GM19328 (cell line): Measurements from ENCODE around the gene TTC39B.

ENCODE experiments used
- ATAC-seq: cut with Tn5 transposase; IDR thresholded peaks from one replicate; pipeline ENCODE4 v1.9.1; 2021; ENCODE audit warnings: mild to moderate bottlenecking, moderate library complexity; ENCODE audit not compliant: unreplicated experiment

The TTC39B gene

GRCh38 chr9:15305470-15305869 is 1.5 kb downstream of the TTC39B start:
- ATAC-seq, result no peak

- no peak for ATAC-seq
These were observed 2.4 kb downstream of the TTC39B start for GRCh38 chr9:15304632-15305031.

DNA sequence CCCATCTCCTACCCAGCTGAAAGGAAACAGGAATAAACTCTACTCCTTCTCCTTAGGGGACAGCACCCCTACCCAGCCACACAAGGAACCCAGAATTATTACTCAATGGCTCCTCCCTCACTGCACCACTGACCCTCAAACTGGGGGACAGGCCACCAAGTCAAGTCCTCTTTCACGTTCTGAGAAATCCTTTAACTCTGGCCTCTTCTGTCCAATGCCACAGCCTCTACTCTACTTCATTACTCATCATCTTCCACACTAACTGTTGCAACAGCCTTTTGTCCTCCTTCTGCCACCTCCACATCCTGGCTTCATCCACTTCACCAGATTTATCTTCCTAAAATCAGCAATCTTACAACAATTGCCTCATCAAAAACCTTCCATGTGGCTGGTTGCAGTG is 6.8 kb downstream of the TTC39B start:
- ATAC-seq, result no peak

DNA sequence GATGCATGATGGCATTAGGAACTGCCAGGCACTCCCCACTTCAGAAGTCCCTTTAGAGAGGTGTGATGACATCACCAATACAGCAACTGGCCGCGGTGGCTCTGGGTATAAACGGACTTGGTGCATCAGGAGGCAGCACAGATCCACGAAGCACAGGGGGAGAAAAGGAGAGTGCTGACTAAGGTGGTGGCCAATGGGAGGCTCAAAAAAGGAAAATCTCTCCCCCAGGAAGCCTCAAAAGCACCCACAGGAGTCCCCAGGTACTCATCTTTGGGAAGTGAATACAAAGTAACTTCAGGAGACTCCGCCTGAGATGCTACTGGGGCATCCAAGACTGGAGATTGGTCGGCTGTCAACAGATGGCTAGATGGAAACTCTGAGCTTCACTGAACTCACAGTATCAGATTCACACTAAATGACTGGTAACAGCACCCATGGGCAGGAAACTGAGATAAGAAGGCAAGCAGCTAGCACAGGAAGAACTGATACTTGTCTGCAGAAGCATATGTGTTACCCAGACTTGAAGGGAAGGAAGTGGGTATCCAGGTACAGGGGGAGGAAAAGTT is 7.6 kb downstream of the TTC39B start:
- peak; percentile 73 for ATAC-seq

- ATAC-seq, result no peak
These were observed 8.7 kb downstream of the TTC39B start for GRCh38 chr9:15298362-15298761.

DNA sequence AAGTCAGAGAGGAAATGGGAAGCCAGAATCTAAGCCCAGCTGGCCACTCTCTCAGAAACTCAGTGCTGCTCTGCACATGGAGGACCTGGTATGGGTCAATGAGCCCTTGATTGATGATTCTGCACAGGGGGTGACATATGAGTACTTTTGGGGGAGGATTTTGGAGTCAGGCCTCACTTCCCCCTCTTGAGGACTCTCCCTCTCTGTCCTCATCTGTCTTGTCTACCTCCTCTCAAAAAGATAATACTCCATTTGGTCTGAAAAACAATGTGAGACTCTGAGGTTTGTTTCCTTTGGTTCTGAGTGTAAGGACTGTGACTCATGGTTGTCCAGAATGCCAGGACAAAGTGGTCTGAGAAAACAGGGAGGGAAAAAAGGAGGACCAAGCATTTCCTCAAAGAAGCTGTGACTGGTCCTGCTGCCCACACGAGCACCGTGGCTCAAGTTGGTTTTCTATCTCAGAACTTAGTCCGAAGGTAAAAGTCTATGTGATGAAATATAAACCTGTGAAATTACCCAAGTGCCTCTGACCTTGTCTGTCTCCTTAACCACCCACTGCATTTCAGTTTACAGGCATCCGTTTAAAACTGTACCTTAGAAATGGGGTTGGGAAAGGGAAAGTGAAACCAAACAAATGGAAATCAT is 11.1 kb downstream of the TTC39B start:
- ATAC-seq, result no peak

GRCh38 chr9:15294604-15295003 is 12.4 kb downstream of the TTC39B start:
- no peak for ATAC-seq

DNA sequence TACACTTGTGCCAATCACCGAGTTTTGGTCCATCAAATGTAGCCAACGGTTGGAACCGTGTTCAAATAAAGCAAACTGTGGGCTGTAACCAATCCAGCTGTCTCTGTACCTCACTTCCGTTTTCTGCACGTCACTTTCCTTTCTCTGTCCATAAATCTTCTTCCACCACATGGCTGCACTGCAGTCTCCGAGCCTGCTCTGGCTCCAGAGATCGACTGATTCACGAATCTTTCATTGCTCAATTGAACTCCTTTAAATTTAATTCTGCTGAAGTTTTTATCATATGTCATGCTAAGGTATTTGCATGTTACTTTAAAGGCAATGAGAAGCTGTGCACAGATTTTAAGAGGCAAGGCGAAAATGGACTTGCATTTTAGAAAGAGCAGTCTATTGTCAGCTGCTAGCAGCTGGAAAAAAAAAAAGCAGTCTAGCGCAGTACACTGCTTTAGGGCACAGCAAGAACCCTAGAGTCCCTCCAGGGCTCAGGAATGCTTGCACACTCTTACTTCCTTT is 13.2 kb downstream of the TTC39B start:
- no peak for ATAC-seq

DNA sequence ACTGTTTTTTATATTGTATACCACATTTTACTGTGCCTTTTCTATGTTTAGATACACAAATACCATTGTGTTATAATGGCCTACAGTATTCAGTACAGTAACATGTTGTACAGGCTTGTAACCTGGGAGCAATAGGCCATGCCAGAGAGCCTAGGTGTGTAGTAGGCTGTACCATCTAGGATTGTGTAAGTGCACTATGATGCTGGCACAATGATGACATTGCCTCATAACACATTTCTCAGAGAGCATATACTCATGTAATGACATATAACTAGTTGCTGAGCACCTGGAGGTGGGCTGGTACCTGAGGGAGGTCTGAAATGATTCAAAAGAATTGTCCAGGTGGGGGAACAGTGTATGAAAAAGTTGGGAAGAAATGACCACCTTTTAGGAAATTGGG is 13.9 kb downstream of the TTC39B start:
- ATAC-seq, result no peak

GRCh38 chr9:15289603-15290002 is 17.4 kb downstream of the TTC39B start:
- ATAC-seq, result no peak

DNA sequence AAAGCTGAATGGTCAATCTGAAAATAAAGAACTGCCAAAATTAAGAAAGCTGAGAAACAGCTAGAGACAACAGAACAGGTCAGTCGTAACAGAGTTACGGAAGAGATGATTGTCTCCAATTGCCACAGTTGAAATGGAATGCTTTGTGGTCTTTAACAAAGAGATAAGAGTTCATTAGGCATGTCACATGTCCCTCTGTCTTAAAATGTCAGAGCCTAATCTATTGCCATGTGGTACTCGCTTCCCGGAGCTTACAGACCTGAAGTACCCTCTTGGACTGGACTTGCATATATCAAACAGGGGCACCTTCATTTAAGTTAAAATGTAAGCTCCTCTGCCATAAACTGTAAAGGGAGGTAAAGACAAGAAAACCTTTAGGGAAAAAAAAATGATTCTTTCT is 19.7 kb downstream of the TTC39B start:
- ATAC-seq, result no peak

DNA sequence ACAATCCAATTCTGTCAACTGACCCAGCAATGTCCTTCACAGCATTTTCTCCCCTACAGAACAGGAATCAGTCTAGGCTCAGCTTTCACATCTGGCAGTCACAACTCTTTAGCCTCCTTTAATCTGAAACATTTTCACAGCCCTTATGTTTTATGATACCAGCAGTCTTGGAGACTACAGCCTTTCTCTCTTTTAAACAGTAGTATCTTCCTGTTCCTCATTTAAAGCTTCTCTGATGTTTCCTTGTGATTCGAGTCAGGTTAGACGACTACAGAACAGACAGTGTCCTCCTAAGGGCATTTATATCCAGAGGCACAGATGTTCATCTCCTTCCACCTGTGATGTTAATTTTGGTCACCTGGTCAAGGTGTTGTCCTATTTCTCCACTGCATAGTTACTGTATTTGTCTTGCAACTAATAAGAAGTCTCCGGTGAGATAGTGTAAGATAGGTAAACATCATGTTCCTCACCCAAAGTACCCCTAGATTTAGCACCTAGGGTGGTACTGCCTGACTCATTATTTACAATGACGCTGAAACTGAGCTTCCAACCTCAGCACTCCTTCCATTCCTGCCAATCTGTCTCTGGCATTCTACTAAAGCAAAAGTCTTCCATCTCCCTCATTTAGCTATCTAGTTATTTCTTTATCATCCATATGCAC is 20.7 kb downstream of the TTC39B start:
- ATAC-seq, result no peak

- no peak for ATAC-seq
These were observed 24.3 kb downstream of the TTC39B start for GRCh38 chr9:15282567-15283285.

DNA sequence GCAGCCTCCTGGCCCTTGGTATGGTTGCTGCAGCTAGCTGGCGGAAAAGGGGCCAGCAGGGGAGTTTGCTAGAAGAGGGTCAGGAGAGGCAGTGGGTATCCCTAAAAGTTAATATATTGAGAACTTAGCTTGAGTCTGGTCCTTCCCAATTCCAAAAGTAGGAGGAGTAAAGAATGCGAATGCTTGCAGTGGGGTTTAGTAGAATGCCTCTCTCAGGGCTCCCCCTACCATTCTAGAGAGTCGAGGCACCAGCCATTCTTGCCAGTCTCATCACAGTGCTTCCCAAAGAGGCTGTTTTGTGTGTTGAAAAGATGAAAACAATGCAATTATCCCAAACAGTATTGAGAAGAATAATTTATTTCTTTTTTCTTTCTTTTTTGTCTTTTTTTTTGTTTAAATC is 26.4 kb downstream of the TTC39B start:
- no peak for ATAC-seq

DNA sequence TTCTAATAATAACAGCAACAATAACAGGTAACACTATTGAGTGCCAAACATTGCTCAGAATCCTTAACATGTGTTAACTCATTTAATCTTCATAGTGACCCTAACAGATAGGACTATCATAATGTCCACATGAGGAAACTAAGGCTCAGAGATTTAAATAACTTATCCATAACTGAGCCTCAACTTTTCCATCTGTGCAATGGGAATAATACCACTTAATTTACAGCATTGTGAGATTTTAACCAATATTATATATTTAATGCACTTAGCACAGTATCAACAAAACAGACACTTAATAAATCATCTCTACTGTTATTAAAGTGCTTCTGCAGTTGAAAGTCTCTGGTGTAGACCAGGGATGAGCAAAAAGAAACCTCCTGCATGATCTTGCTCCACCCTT is 28.2 kb downstream of the TTC39B start:
- no peak for ATAC-seq

DNA sequence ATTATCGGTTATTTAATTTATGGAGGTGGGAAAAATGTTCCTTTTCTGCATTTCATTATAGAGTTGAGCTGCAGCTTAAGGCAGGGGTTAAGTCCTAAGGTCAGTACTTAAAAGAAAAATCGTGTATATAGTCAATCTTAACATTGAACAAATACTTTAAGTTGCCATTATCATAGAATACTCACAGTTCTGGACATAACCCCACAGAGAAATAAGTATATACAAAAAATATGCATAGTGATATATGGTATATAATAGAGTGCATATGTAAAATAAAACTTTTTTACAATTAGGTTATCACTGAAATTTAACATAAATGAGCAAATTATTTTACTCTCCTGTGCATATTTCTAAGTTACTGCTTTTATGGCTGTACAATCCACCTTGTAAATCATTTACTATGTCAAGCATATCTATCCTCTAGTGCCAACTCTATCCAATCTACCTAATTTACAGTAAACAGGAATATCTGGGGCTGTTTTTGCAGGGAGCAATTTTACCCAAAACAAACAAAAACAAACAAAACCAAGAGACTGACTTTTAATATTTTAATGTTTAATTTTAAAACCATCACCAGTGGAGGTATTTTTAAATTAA is 28.8 kb downstream of the TTC39B start:
- no peak for ATAC-seq

DNA sequence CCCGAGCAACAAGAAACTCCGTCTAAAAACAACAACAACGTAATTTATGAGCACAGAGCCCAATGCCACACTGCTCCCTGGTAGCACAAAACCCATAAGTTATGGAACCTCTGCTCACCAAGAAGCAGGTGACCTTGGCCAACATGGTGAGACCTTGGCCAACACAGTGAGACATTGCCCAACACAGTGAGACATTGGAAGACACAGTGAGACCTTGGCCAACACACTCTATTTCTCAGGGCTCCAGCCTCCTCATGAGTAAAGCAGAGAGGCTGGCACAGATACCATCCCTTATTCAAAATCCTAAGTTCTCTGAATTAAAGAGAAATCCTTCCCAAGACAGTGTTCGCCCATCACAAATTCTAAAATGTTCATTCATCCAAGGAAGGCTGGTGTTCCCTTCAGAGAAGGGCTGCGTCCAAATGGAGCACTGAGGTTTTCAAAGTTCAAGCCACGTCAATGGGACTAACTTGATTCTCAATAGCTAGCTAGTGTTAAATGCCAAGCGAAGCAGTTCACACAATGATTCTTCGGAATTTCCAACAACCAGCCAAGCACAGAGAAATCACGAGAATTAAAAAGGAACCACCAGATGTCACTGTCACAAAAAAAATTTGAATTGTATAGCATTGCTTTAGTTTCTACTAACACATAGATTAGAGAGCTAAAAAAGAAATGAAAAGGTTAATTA is 29.5 kb downstream of the TTC39B start:
- no peak for ATAC-seq

DNA sequence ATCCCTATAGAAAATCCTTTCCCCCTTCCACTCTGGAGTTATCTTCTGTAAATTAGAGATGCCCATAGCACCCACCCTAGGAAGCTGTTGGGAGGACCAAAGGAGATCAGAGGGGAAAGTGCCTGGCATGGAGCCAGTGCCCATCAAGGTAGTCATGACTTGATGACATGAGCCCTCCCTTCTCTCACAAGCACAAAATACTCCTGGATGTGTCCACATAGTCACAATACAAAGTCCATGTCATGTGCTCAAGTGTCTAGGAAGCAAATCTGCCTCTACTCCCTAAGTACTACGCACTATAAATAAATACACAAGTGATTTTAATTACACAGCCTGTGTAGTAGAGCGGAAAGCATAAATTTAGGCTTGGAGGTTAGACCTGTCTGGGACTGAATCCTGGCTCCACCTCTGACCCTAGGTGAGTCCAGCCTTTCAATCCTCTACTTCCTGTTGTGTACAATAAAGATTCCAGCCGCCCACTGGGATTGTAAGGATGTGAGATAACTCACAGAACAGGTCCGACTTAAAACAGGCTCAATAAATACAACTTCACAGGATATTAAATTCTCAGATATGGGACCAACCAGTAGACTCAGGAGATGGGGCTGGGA is 30.6 kb downstream of the TTC39B start:
- no peak for ATAC-seq

- no peak for ATAC-seq
These were observed 32.6 kb downstream of the TTC39B start for GRCh38 chr9:15274425-15274824.

GRCh38 chr9:15272377-15272928 is 34.6 kb downstream of the TTC39B start:
- no peak for ATAC-seq
